Right atrium auricular region (tissue), 2 donors: ENCODE measurements around the gene HBG2. TPM values are rescaled to one million over a fixed set of nuclear protein-coding genes. Genes with fewer than 3 reads are reported as not detected.

ENCODE experiments used
- DNase-seq: peaks from one replicate; pipeline ENCODE4 v3.0.0-alpha.2; 2019; ENCODE audit warnings: low spot score
- H3K27ac ChIP-seq, 2 donors: fragments of 200-600 bp; sonication (generic); 1 replicate in 1 of 2; 2 replicates in 1 of 2; pipeline ENCODE4 v1.5.1; 2016 to 2019
- H3K27me3 ChIP-seq, 2 donors: fragments of 200-600 bp; sonication (generic); one replicate each; pipeline versions ENCODE4 v1.5.1 to v1.6.0; 2017 to 2019
- H3K36me3 ChIP-seq: fragments of 200-600 bp; sonication (generic); one replicate; pipeline ENCODE4 v1.5.1; 2016
- H3K4me1 ChIP-seq, 2 donors: fragments of 200-600 bp; sonication (generic); one replicate each; pipeline versions ENCODE4 v1.5.1 to v1.6.0; 2017 to 2019
- H3K4me3 ChIP-seq, 2 donors: fragments of 200-600 bp; sonication (generic); 1 replicate in 1 of 2; 2 replicates in 1 of 2; pipeline ENCODE4 v1.5.1; 2017 to 2019; ENCODE audit warnings: mild to moderate bottlenecking in 1 of 2, moderate library complexity in 1 of 2
- H3K9me3 ChIP-seq, 2 donors: fragments of 200-600 bp; sonication (generic); one replicate each; pipeline ENCODE4 v1.5.1; 2019
- CTCF ChIP-seq, 2 donors: fragments of 200-600 bp; sonication (generic); IDR thresholded peaks; one replicate each; pipeline ENCODE4 v1.5.1; 2019; ENCODE audit warnings: antibody characterized with exemption in 2 of 2
- total RNA-seq, 2 donors: library from RNA; depleted of rRNA; stranded (reverse); fragments of >200 nt; gene quantifications; one replicate each; pipeline ENCODE4 v1.1.0, GENCODE V29; 2016

The HBG2 gene
- total RNA-seq, 2 donors from 2014 or later: 0.90 TPM; not detected in 1

DNA sequence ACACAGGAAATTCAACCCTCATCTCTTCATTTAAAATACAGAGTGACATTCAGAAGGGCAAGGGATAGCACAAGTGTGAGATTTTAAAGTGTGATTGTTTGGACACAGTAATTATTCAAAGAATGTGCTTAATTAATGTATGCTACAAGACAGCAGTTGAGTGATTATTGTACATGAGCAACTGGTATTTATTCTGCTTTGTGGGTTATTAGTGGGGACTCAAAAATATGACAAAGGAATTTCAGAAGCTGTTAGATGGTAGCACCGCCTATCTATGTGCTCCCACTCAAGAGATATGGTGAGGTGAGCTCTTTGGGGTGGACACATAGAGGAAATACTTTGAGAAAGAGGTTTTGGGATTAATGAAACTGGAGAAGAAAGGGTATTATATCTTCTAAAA, 14.5 kb downstream of the HBG2 start:
- Histone ChIP-seq H3K4me3 (no peak overlapping the region), H3K27ac (no peak overlapping the region), H3K27me3 (no peaks in the 10 kb centered on the region), H3K4me1 (no peaks in the 10 kb centered on the region), H3K9me3 (no peaks in the 10 kb centered on the region), H3K36me3 (no peaks in the 10 kb centered on the region)
- TF ChIP-seq CTCF (IDR thresholded peaks at IDR 0.05): no peak
- no peak for DNase-seq

DNA sequence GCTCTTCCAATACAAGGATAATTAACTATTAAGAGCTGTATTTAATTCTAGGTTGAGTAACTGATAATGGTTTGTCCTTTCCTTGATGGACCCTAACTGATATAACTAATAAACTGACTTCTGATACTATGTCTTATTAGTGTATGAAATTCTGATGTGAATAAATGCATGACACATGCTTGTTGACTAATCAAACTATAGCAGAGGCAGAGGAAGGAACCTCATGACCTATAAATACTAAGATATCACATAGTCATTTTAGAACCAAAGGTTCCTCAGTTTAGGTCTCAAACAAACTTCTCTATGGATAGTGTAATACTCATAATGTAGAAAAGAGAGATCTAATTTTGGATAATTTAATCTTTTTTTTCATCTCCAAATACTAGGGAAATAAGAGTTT, 15.5 kb downstream of the HBG2 start:
- H3K4me3 ChIP-seq: no peak overlapping the region
- no peaks in the 10 kb centered on the region for H3K36me3 ChIP-seq
- no peak for DNase-seq

GRCh38 chr11:5238486-5238885, 16.1 kb downstream of the HBG2 start:
- H3K27ac ChIP-seq: no peak overlapping the region
- no peak for DNase-seq
- no peak overlapping the region for H3K4me3 ChIP-seq
- no peak for TF ChIP-seq CTCF (IDR thresholded peaks at IDR 0.05)
- no peaks in the 10 kb centered on the region for H3K4me1 ChIP-seq
- H3K27me3 ChIP-seq: no peaks in the 10 kb centered on the region
- no peaks in the 10 kb centered on the region for H3K9me3 ChIP-seq
- no peaks in the 10 kb centered on the region for H3K36me3 ChIP-seq

More for the DNA sequence above, 15.5 kb downstream of the HBG2 start:
- H3K27ac ChIP-seq: no peak overlapping the region
- H3K27me3 ChIP-seq: no peaks in the 10 kb centered on the region
- no peak for TF ChIP-seq CTCF (IDR thresholded peaks at IDR 0.05)
- H3K4me1 ChIP-seq: no peaks in the 10 kb centered on the region
- no peaks in the 10 kb centered on the region for H3K9me3 ChIP-seq

GRCh38 chr11:5237420-5237819, 17.2 kb downstream of the HBG2 start:
- Histone ChIP-seq H3K36me3 (no peaks in the 10 kb centered on the region), H3K27ac (no peak overlapping the region), H3K4me3 (no peak overlapping the region), H3K27me3 (no peaks in the 10 kb centered on the region), H3K9me3 (no peaks in the 10 kb centered on the region), H3K4me1 (no peaks in the 10 kb centered on the region)
- no peak for DNase-seq
- TF ChIP-seq CTCF (IDR thresholded peaks at IDR 0.05): no peak

- H3K4me3 ChIP-seq: no peak overlapping the region
- H3K9me3 ChIP-seq: no peaks in the 10 kb centered on the region
- H3K27ac ChIP-seq: no peak overlapping the region
- no peaks in the 10 kb centered on the region for H3K4me1 ChIP-seq
- no peak for TF ChIP-seq CTCF (IDR thresholded peaks at IDR 0.05)
- no peaks in the 10 kb centered on the region for H3K36me3 ChIP-seq
- DNase-seq: no peak
- H3K27me3 ChIP-seq: no peaks in the 10 kb centered on the region
Observed at GRCh38 chr11:5235364-5236095, 19.1 kb downstream of the HBG2 start.

DNA sequence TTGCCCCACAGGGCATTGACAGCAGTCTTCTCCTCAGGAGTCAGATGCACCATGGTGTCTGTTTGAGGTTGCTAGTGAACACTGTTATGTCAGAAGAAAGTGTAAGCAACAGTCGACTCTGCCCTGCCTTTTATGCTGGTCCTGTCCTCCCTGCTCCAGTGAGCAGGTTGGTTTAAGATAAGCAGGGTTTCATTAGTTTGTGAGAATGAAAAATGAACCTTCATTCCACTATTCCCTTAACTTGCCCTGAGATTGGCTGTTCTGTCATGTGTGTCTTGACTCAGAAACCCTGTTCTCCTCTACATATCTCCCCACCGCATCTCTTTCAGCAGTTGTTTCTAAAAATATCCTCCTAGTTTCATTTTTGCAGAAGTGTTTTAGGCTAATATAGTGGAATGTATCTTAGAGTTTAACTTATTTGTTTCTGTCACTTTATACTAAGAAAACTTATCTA, 20.2 kb downstream of the HBG2 start, which contains the start of gene HBD:
Gene HBD (minus strand): TSS at position 103 of the 454 bp plus-strand sequence. CDS start 50 bp downstream, at position 53.
- Histone ChIP-seq H3K27me3 (no peaks in the 10 kb centered on the region), H3K36me3 (no peaks in the 10 kb centered on the region), H3K27ac (no peak within 1 kb of the TSS), H3K9me3 (no peaks in the 10 kb centered on the region), H3K4me1 (no peaks in the 10 kb centered on the region), H3K4me3 (no peak within 1 kb of the TSS)
- TF ChIP-seq CTCF (IDR thresholded peaks at IDR 0.05): no peak
- DNase-seq: no peak
